Retinal pigment epithelial cell (primary cell): ENCODE results near the gene TMEM63B.

Source experiments
- DNase-seq: peaks from one replicate; pipeline ENCODE4 v3.0.0-alpha.2; 2010; ENCODE audit warnings: low read depth
- H3K4me3 ChIP-seq: 2 replicates; pipeline ENCODE4 v1.5.1; 2011; ENCODE audit warnings: mild to moderate bottlenecking, low read length, control low read depth, moderate library complexity
- TF ChIP-seq, protein P1 (sequence below): conservative IDR thresholded peaks from 2 replicates; pipeline ENCODE4 v1.5.1; 2011; ENCODE audit warnings: low read depth, low read length, control low read depth, inconsistent platforms

TMEM63B gene

DNA sequence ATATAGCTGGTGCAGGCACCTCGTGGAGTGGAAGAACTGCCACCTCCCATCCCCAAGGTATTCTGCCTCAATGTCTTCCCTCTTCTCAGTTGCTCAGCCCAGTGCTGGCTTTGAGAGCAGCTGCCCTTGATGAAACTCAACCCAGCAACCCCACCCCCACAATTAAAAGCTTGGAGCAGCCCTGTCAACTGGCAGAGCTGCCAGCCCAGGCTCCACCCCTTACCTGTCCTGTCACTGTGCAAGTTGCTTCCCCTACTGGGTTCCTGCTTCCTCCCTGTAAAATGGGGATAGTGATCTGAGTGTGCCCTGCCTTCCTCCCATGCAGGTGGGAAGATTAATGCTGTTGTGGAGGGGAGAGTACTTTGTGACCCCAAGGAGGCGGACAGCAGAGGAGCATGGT lies 4.5 kb downstream of the TMEM63B start:
- TF ChIP-seq, protein P1, sequence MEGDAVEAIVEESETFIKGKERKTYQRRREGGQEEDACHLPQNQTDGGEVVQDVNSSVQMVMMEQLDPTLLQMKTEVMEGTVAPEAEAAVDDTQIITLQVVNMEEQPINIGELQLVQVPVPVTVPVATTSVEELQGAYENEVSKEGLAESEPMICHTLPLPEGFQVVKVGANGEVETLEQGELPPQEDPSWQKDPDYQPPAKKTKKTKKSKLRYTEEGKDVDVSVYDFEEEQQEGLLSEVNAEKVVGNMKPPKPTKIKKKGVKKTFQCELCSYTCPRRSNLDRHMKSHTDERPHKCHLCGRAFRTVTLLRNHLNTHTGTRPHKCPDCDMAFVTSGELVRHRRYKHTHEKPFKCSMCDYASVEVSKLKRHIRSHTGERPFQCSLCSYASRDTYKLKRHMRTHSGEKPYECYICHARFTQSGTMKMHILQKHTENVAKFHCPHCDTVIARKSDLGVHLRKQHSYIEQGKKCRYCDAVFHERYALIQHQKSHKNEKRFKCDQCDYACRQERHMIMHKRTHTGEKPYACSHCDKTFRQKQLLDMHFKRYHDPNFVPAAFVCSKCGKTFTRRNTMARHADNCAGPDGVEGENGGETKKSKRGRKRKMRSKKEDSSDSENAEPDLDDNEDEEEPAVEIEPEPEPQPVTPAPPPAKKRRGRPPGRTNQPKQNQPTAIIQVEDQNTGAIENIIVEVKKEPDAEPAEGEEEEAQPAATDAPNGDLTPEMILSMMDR = no peak
- no peak overlapping the region for H3K4me3 ChIP-seq
- DNase-seq = no peak

DNA sequence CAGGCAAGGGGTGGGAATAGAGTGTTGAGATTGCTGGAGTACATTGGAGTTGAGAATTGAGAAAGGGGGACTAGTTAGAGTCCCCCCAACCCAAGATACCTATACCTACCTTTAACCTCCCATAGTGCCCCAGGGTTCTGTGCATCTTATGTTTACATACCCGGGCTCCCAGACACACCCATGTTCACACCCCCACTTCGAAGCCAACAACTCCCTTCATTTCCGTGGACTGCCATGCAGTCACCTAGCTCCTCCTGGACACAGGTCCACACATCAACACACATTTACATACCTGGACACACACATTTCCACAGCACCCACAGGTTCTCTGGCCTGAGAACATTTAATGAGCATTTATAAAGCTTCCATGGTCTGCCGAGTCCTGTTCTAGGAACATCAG lies 5.1 kb downstream of the TMEM63B start:
- no peak overlapping the region for H3K4me3 ChIP-seq
- DNase-seq = no peak
- TF ChIP-seq, protein P1 = no peak

DNA sequence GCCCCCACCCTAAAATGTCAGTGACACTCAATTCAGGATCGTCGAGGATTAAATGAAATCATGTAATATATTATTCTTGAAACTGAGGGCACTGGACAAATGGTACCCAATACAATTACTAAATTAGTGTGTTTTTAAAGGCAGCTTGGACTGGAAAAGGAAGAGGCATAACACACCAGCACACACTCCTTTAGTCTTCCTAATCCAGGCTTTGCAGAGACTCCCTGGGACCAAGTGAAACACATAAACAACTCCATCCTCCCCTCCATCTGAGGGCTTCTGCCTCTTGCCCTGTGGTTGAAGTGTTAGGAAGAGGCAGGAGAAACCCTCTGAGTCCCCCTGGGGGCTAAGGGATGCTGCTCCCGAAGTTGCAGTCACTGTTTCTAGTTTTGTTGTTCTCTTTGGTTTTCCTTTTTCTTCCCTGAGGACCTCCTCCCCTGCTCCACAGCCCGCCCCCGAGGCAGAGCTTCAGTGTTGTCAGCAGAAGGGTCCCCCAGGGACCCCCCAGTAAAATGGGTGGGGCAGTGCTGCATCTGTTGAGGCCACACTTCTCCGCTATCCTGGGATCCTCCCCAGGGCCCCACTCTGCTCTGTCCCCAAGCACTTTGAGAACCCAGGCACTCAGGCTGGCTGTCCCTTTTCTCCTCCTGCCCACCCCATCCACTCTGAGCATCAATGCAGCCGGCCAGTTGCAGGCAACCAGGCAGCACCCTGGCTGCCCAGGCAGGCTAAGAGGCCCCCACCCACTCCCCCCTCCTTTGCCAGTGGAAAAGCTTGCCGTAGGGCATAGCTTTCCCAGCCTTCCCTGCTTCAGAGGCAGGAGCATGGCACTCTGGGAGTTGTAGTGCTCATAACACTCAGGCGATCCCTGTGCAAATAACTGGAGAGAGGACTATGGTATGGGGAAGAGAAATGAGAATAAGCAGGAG lies 5.9 kb downstream of the TMEM63B start:
- TF ChIP-seq, protein P1 = no peak
- peak overlapping the region; percentile 6 for H3K4me3 ChIP-seq
- DNase-seq = no peak

DNA sequence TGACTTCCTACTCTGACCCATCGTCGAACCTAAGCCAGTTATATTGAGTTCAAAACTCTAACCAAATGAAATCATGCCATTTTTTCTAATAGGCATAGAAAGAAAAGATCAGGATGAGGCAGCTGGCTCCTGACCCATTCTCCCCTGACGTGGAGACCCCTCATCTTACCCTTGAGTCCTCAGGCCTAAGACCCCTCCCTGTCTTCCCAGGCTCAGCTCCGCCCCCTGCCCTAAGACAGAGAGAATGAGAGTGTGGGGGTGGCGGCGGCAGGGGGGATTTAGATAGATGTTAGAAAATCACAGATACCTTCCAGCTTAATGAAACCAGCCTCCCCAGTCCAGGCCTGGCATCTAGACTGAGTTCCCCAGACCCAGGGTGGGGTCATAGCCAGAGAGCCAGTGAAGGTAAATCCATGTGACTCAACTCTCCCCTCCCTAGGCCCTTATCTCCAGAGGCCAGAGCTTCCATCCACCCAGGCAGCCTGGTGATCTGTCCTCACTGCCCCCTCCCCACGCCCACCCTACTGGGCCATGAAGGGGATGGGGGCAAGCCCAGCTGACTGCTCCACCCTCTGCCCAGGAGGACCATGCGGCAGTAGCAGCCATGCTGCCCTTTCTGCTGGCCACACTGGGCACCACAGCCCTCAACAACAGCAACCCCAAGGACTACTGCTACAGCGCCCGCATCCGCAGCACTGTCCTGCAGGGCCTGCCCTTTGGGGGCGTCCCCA lies 6.8 kb downstream of the TMEM63B start:
- no peak overlapping the region for H3K4me3 ChIP-seq
- TF ChIP-seq, protein P1 = no peak
- DNase-seq = no peak

DNA sequence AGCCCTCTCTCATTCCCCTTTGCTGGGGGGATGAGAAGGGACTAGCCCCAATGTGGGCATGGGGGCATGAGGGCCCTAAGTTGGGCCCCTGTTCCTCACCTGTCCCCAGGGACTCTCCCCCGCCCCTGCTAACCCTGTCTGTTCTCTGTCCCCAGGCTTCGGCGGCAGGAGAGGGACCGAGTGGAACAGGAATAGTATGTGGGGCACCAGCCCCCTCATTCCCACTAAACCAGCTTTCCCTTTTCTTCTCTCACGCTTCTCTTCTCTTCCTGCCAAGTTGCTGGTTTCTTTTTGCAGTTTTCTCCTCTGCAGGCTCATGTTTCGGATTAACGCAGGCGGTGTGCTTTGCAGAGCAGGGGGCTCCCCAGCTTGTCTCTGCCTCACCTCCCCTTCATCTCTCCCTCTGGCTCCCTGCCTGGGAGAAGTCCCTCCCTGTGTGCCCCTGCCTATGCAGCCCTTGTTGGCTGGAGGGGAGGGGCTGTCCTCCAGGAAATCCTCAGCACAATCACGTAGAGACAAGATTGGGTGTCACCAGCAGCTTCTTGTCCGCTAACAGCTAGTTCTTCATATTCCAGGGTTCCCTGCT lies 7.9 kb downstream of the TMEM63B start:
- TF ChIP-seq, protein P1 = no peak
- no peak for DNase-seq
- H3K4me3 ChIP-seq = no peak overlapping the region

DNA sequence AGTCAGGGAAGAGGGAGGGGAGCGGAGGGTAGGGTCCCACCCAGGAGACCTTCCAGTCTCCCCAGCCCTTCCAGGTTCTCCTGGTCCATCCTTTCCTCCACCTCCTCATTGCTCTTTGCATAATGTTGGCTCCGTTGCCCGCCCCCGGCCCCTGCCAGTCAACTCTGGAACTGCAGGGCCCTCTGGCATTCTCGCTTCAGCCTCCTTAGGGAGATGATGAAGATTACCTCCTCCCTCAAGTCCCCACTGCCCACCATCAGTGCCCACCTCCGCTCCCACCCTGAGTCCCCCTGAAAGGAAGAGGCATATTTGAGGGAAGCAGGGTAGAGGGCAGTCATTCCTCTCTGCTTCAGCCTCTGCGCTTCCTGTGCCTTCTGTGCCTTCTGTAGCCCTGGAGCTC lies 8.5 kb downstream of the TMEM63B start:
- H3K4me3 ChIP-seq = no peak overlapping the region
- DNase-seq = no peak
- TF ChIP-seq, protein P1 = peak; percentile 39
